ENCODE measurements around the gene CD180. TPM values are rescaled to one million over a fixed set of nuclear protein-coding genes. Genes with fewer than 3 reads are reported as not detected.

CD180 gene
- polyA plus RNA-seq, 1 experiment: not detected

GRCh38 chr5:67135381-67135984 lies 61.1 kb downstream of the CD180 start:
- ChIA-PET POLR2A (no interaction called here), CTCF (no interaction called here)
- H3K36me3 ChIP-seq (ENCODE audit: control insufficient read depth, insufficient read depth, low read length): no peaks in the 10 kb centered on the region
- no peaks in the 10 kb centered on the region for H3K27me3 ChIP-seq (ENCODE audit: control insufficient read depth, insufficient read depth, low read length)
- no peak for TF ChIP-seq CTCF (IDR thresholded peaks at IDR 0.05; ENCODE audit: insufficient read depth, low read depth, low read length)
- H3K4me3 ChIP-seq (ENCODE audit: low read depth, low read length): no peak overlapping the region
- DNase-seq (ENCODE audit: low read depth): no peak

DNA sequence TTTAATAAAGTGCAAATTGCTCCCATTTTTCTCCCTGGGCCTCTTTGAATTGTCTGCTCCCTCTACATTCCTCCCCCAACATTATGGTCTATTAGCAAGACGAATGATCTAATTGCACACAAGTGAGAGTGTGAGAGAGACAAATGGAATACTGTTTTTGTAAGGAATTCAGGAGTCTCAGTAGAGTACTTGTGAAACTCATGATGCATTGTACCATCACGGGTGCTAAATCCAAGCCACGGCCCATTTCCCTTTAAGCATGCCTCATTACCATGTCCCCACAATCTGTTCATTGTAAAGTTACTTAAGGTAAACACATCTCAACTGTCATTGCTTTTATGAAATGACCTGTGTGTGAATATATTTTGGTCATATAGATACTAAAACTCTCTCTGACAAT lies 62.8 kb downstream of the CD180 start:
- no peak for DNase-seq (ENCODE audit: low read depth)
- no peaks in the 10 kb centered on the region for H3K36me3 ChIP-seq (ENCODE audit: control insufficient read depth, insufficient read depth, low read length)
- ChIA-PET POLR2A (no interaction called here), CTCF (interaction anchor here (0.8 kb wide), 1 partner anchor 321 kb away, joined by 3 read pairs; no protein-coding TSS in a partner anchor)
- no peaks in the 10 kb centered on the region for H3K27me3 ChIP-seq (ENCODE audit: control insufficient read depth, insufficient read depth, low read length)
- no peak overlapping the region for H3K4me3 ChIP-seq (ENCODE audit: low read depth, low read length)
- TF ChIP-seq CTCF (IDR thresholded peaks at IDR 0.05; ENCODE audit: insufficient read depth, low read depth, low read length): no peak

GRCh38 chr5:67133217-67133616 lies 63.4 kb downstream of the CD180 start:
- TF ChIP-seq CTCF (IDR thresholded peaks at IDR 0.05; ENCODE audit: insufficient read depth, low read depth, low read length): no peak
- ChIA-PET CTCF (interaction anchor here (0.8 kb wide), 1 partner anchor 320 kb away, joined by 3 read pairs; no protein-coding TSS in a partner anchor), POLR2A (no interaction called here)
- H3K36me3 ChIP-seq (ENCODE audit: control insufficient read depth, insufficient read depth, low read length): no peaks in the 10 kb centered on the region
- no peaks in the 10 kb centered on the region for H3K27me3 ChIP-seq (ENCODE audit: control insufficient read depth, insufficient read depth, low read length)
- no peak overlapping the region for H3K4me3 ChIP-seq (ENCODE audit: low read depth, low read length)
- DNase-seq (ENCODE audit: low read depth): no peak

- DNase-seq (ENCODE audit: low read depth): no peak
- CTCF ChIA-PET: no interaction called here
- H3K4me3 ChIP-seq (ENCODE audit: low read depth, low read length): no peak overlapping the region
- no peaks in the 10 kb centered on the region for H3K27me3 ChIP-seq (ENCODE audit: control insufficient read depth, insufficient read depth, low read length)
- no peaks in the 10 kb centered on the region for H3K36me3 ChIP-seq (ENCODE audit: control insufficient read depth, insufficient read depth, low read length)
- TF ChIP-seq CTCF (IDR thresholded peaks at IDR 0.05; ENCODE audit: insufficient read depth, low read depth, low read length): no peak
- POLR2A ChIA-PET: no interaction called here
These were observed 66.8 kb downstream of the CD180 start for GRCh38 chr5:67129768-67130167.

All from BJ (cell line).